ENCODE data around the gene ANKH. TPM values are rescaled to one million over a fixed set of nuclear protein-coding genes. Genes with fewer than 3 reads are reported as not detected.

Gene ANKH
- total RNA-seq, 1 experiment from 2014 or later = 65.2 TPM

GRCh38 chr5:14880688-14881087, 9.1 kb upstream of the ANKH start:
- H3K79me2 ChIP-seq (ENCODE audit: insufficient read depth, low read length) = no peaks in the 10 kb centered on the region
- no peak for ATAC-seq
- no peak overlapping the region for H3K4me3 ChIP-seq (replicated peaks in 1 of 2; ENCODE audit: low read depth in 1 of 2, low read length in 2 of 2)
- intact Hi-C loops (cut with micrococcal nuclease) = no loop called here
- no peak overlapping the region for H3K4me2 ChIP-seq (ENCODE audit: low read length)
- no peak overlapping the region for H2AFZ ChIP-seq (ENCODE audit: low read depth, low read length, poor library complexity, severe bottlenecking)
- H3K9ac ChIP-seq (ENCODE audit: low read length) = no peak overlapping the region
- POLR2A ChIA-PET = no interaction called here
- H4K20me1 ChIP-seq (ENCODE audit: insufficient read depth) = no peaks in the 10 kb centered on the region
- no TSS peak for BruUV-seq (replicated peaks)
- H3K36me3 ChIP-seq (ENCODE audit: control insufficient read depth in 1 of 2, insufficient read depth in 2 of 2, low read length in 2 of 2) = no peaks in the 10 kb centered on the region
- H3K9me2 ChIP-seq (ENCODE audit: insufficient read depth) = no peaks in the 10 kb centered on the region
- H3K27me3 ChIP-seq (ENCODE audit: insufficient read depth, low read length) = no peaks in the 10 kb centered on the region
- DNase-seq (ENCODE audit: low read depth, low spot score) = no peak
- RAD21 ChIA-PET (ENCODE audit: low non-redundant PET in 1 of 2, low total read pairs in 2 of 2, uncharacterized antibody in 2 of 2, unreplicated experiment in 2 of 2) = no interaction called here
- no peak overlapping the region for H3K27ac ChIP-seq (ENCODE audit: low read depth, low read length)
- H3K4me1 ChIP-seq (ENCODE audit: control insufficient read depth in 1 of 2, insufficient read depth in 2 of 2, low read length in 2 of 2) = peaks cover 0 to 5% of the 10 kb centered on the region in 2 experiments; a peak in 2 of 4 replicates
- CTCF ChIA-PET = interaction anchor here (1.2 kb wide), 1 partner anchor 76 kb away, joined by 3 read pairs; no protein-coding TSS in a partner anchor
- TF ChIP-seq ATF3 (IDR thresholded peaks at IDR 0.05) (no peak), POLR2AphosphoS5 (IDR thresholded peaks at IDR 0.05; ENCODE audit: low read depth, low read length) (no peak), SIN3A (IDR thresholded peaks at IDR 0.05; ENCODE audit: low read depth) (no peak), REST (IDR thresholded peaks at IDR 0.05; ENCODE audit: low read depth) (no peak)
- H3K9me3 ChIP-seq (ENCODE audit: control insufficient read depth in 1 of 2, insufficient read depth in 1 of 2, low read depth in 1 of 2, low read length in 2 of 2) = no peaks in the 10 kb centered on the region
